NT2/D1 (cell line): ENCODE measurements around the gene NUDT1.

Experiments
- SUZ12 ChIP-seq: IDR thresholded peaks from 2 replicates; pipeline ENCODE4 v1.6.1; 2011; ENCODE audit not compliant: insufficient read length, insufficient read depth; ENCODE audit errors: extremely low read depth
- YY1 ChIP-seq: IDR thresholded peaks from 2 replicates; pipeline ENCODE4 v1.6.1; 2011; ENCODE audit not compliant: insufficient read length, insufficient read depth
- ZNF274 ChIP-seq: IDR thresholded peaks from 2 replicates; pipeline ENCODE4 v1.6.1; 2011; ENCODE audit warnings: mild to moderate bottlenecking, low read depth, low read length

DNA sequence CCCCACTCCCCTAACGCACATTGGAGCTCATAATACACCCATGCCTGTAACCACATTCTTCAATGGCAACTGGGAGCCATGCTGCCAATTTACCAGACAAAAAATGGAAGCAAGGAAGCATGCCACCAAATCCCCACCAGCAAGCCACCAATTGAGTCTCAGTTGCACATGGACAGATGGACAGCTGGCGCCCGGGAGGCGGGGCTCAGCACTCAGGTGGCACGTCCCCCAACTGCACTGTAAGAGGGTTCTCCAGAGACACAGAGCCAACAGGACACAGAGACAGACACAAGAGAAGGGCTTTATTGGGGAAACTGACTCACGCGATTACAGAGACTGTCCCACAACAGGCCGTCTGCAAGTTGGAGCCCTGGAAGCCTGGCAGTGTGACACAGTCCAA, 11.8 kb upstream of the NUDT1 start:
- no peak for TF ChIP-seq YY1
- no peak for TF ChIP-seq ZNF274
- TF ChIP-seq SUZ12 = no peak
